Rectal smooth muscle tissue (tissue), 1 donor: ENCODE data around the gene NACA2.
"Not testable (repeated sequence)": the region's sequence is repeated elsewhere in the genome, so short reads cannot be mapped to it uniquely, and the experiment has no call there.

Experiments used
- H3K27ac ChIP-seq: one replicate; pipeline ENCODE4 v1.7.0; 2013; ENCODE audit warnings: low read depth, low read length, inconsistent platforms
- H3K27me3 ChIP-seq: one replicate; pipeline ENCODE4 v1.7.0; 2013; ENCODE audit warnings: low read length; ENCODE audit not compliant: control insufficient read depth, insufficient read depth
- H3K36me3 ChIP-seq: one replicate; pipeline ENCODE4 v1.7.0; 2013; ENCODE audit warnings: low read length; ENCODE audit not compliant: control insufficient read depth, insufficient read depth
- H3K4me1 ChIP-seq: one replicate; pipeline ENCODE4 v1.7.0; 2013; ENCODE audit warnings: low read length; ENCODE audit not compliant: control insufficient read depth, insufficient read depth
- H3K4me3 ChIP-seq: one replicate; pipeline ENCODE4 v1.7.0; 2013; ENCODE audit warnings: low read length
- H3K9ac ChIP-seq: one replicate; pipeline ENCODE4 v1.7.0; 2013; ENCODE audit warnings: low read length

NACA2 gene

DNA sequence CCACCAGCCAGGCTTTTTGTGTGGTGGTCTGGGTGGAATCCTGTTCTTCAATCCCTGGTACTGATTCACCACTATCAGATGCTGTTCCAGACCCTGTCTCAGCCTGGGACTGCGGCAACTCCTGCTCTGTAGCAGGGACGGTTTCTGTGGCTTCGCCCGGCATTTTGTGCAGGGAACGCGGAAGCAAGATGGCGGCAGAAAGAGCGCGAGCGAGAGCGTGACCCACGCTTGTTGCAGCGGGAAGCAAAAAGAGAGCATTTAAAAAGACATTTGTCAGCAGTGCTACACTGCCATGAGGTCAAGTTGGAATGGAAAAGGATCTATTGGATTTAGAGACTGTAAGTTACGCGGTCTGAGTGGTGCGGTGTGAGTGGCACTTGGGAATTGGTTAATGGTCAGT is at the start of gene NACA2:
Gene NACA2 (minus strand): TSS at position 202 of the 400 bp plus-strand sequence. CDS start 39 bp downstream, at position 163.
- H3K27ac ChIP-seq = no peak within 1 kb of the TSS
- H3K27me3 ChIP-seq = no peaks in the 10 kb centered on the region
- H3K36me3 ChIP-seq = no peaks in the 10 kb centered on the region
- H3K4me1 ChIP-seq = no peaks in the 10 kb centered on the region
- no peak within 1 kb of the TSS for H3K4me3 ChIP-seq
- no peak within 1 kb of the TSS for H3K9ac ChIP-seq

- no peak overlapping the region for H3K9ac ChIP-seq
- H3K27ac ChIP-seq = no peak overlapping the region
- no peaks in the 10 kb centered on the region for H3K27me3 ChIP-seq
- no peak overlapping the region for H3K4me3 ChIP-seq
- no peaks in the 10 kb centered on the region for H3K4me1 ChIP-seq
- no peaks in the 10 kb centered on the region for H3K36me3 ChIP-seq
Observed at GRCh38 chr17:61639818-61640217, 48.8 kb upstream of the NACA2 start.

- H3K36me3 ChIP-seq = no peaks in the 10 kb centered on the region
- H3K4me1 ChIP-seq = no peaks in the 10 kb centered on the region
- H3K27me3 ChIP-seq = no peaks in the 10 kb centered on the region
- no peak overlapping the region for H3K27ac ChIP-seq
- H3K9ac ChIP-seq = no peak overlapping the region
- H3K4me3 ChIP-seq = no peak overlapping the region
Observed at GRCh38 chr17:61638087-61638486, 47.1 kb upstream of the NACA2 start.

DNA sequence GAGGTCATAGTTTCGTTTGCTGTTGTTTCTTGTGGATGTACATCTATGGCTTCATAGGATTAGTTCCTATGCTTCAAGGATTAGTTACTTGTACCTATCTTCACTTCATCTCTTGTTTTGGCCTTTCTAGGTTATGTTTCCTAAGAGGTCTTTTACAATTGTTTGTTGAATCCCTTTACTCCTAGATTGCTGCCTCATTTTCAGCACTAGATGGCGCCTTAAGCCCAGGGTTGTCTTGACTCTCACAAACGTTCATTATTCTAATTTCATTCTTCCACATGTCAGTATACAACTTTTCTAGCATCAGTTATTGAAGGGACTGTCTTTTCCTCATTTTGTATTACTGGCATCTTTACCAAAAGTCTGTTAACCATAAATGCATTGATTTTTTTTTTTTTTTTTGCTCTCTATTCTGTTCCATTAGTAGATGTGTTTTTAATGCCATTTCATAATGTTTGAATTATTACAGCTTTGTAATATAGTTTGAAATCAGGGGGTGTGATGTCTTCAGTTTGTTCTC is 45.0 kb upstream of the NACA2 start:
- Histone ChIP-seq H3K9ac (no peak overlapping the region), H3K36me3 (no peaks in the 10 kb centered on the region), H3K27me3 (no peaks in the 10 kb centered on the region), H3K4me3 (no peak overlapping the region), H3K27ac (no peak overlapping the region), H3K4me1 (no peaks in the 10 kb centered on the region)

DNA sequence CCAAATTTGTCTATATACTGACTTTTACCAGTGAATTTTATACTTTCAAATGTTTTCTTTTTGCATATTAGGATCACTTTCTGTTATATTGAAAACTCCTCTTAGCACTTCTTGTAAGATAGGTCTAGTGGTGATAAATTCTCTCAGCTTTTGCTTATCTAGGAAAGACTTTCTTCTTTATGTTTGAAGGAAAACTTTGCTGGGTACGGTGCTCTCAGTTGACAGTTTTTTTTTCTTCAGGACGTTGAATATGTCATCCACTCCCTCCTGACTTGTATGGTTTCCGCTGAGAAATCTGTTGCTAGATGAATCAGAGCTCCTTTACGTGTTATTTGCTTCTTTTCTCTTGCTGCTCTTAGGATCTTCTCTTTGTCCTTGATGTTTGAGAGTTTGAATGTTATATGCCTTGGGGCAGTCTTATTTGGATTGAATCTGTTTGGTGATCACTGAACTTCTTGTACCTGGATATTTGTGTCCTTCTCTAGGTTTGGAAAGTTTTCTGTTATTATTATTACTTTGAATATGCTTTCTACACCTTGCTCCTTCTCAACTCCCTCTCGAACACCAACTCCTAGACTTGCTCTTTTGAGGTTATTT is 44.0 kb upstream of the NACA2 start:
- no peak overlapping the region for H3K27ac ChIP-seq

GRCh38 chr17:61634011-61634539 is 43.1 kb upstream of the NACA2 start:
- no peak overlapping the region for H3K27ac ChIP-seq
- H3K4me1 ChIP-seq = no peaks in the 10 kb centered on the region
- H3K36me3 ChIP-seq = no peaks in the 10 kb centered on the region
- no peaks in the 10 kb centered on the region for H3K27me3 ChIP-seq
- H3K4me3 ChIP-seq = no peak overlapping the region
- no peak overlapping the region for H3K9ac ChIP-seq

More for the DNA sequence above, 44.0 kb upstream of the NACA2 start:
- no peak overlapping the region for H3K9ac ChIP-seq
- no peak overlapping the region for H3K4me3 ChIP-seq
- H3K4me1 ChIP-seq = no peaks in the 10 kb centered on the region
- no peaks in the 10 kb centered on the region for H3K36me3 ChIP-seq
- H3K27me3 ChIP-seq = no peaks in the 10 kb centered on the region

GRCh38 chr17:61632826-61633225 is 41.8 kb upstream of the NACA2 start:
- H3K27me3 ChIP-seq = no peaks in the 10 kb centered on the region
- H3K4me3 ChIP-seq = no peak overlapping the region
- H3K27ac ChIP-seq = no peak overlapping the region
- H3K9ac ChIP-seq = no peak overlapping the region
- no peaks in the 10 kb centered on the region for H3K36me3 ChIP-seq
- no peaks in the 10 kb centered on the region for H3K4me1 ChIP-seq

- no peaks in the 10 kb centered on the region for H3K4me1 ChIP-seq
- no peaks in the 10 kb centered on the region for H3K36me3 ChIP-seq
- no peak overlapping the region for H3K4me3 ChIP-seq
- no peaks in the 10 kb centered on the region for H3K27me3 ChIP-seq
- no peak overlapping the region for H3K9ac ChIP-seq
- H3K27ac ChIP-seq = no peak overlapping the region
Observed at GRCh38 chr17:61631800-61632199, 40.8 kb upstream of the NACA2 start.

GRCh38 chr17:61628158-61628557 is 37.1 kb upstream of the NACA2 start:
- not testable (repeated sequence) for H3K36me3 ChIP-seq, H3K27me3 ChIP-seq, H3K27ac ChIP-seq, H3K4me1 ChIP-seq, H3K9ac ChIP-seq, H3K4me3 ChIP-seq

DNA sequence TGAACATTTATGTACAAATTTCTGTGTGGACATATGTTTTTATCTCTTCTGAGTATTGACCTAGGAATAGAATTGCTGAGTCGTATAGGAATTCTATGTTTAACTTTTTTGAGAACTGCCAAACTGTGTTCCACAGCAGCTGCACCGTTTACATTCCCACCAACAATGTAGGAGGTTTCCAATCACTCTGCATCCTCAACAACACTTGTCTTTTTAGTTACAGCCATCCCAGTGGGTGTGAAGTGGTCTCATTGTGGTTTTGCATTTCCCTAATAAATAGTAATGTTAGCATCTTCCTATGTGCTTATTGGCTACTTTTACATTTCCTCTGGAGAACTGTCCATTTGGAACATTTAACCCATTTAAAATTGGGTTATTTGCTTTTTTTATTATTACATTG is 36.6 kb upstream of the NACA2 start:
- H3K9ac ChIP-seq = no peak overlapping the region
- H3K4me1 ChIP-seq = no peaks in the 10 kb centered on the region
- H3K27ac ChIP-seq = no peak overlapping the region
- H3K27me3 ChIP-seq = no peaks in the 10 kb centered on the region
- no peaks in the 10 kb centered on the region for H3K36me3 ChIP-seq
- H3K4me3 ChIP-seq = no peak overlapping the region

DNA sequence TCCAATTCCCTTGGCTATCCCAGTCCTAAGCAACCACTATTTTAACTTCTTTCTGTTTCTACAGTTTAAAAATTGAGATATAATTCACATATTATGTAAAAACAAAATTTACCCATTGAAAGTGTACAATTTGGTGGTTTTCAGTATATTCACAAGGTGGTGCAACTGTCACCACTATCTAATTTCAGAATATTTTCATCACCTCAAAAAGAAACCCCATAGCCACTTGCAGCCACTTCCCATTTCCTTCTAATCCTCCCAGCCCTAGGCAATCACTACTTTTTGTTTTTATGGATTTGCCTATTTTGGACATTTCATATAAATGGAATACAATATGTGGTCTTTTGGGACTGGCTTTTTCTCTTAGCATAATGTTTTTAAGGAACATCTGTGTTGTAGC is 36.1 kb upstream of the NACA2 start:
- Histone ChIP-seq H3K4me3 (no peak overlapping the region), H3K27ac (no peak overlapping the region), H3K27me3 (no peaks in the 10 kb centered on the region), H3K36me3 (no peaks in the 10 kb centered on the region), H3K4me1 (no peaks in the 10 kb centered on the region), H3K9ac (no peak overlapping the region)

- Histone ChIP-seq H3K9ac (no peak overlapping the region), H3K4me1 (no peaks in the 10 kb centered on the region), H3K27me3 (no peaks in the 10 kb centered on the region), H3K27ac (no peak overlapping the region), H3K36me3 (no peaks in the 10 kb centered on the region), H3K4me3 (no peak overlapping the region)
Observed at GRCh38 chr17:61625564-61625963, 34.5 kb upstream of the NACA2 start.

- Histone ChIP-seq H3K4me3 (no peak overlapping the region), H3K27ac (no peak overlapping the region), H3K36me3 (no peaks in the 10 kb centered on the region), H3K27me3 (no peaks in the 10 kb centered on the region), H3K9ac (no peak overlapping the region), H3K4me1 (no peaks in the 10 kb centered on the region)
Observed at GRCh38 chr17:61624951-61625350, 33.9 kb upstream of the NACA2 start.
